HG02943 (cell line): ENCODE results near the gene GRIK2.

ENCODE experiments used
- ATAC-seq: cut with Tn5 transposase; IDR thresholded peaks from one replicate; pipeline ENCODE4 v1.9.1; 2021; ENCODE audit warnings: mild to moderate bottlenecking, low read depth, moderate library complexity; ENCODE audit not compliant: unreplicated experiment

GRIK2 gene

GRCh38 chr6:101399616-101400162 is 6.2 kb downstream of the GRIK2 start:
- no peak for ATAC-seq

GRCh38 chr6:101400326-101401135 is 7.0 kb downstream of the GRIK2 start:
- ATAC-seq: no peak

GRCh38 chr6:101401171-101401570 is 7.7 kb downstream of the GRIK2 start:
- ATAC-seq: no peak

GRCh38 chr6:101401792-101402621 is 8.5 kb downstream of the GRIK2 start:
- no peak for ATAC-seq

- no peak for ATAC-seq
Measured at GRCh38 chr6:101402622-101403031, 9.1 kb downstream of the GRIK2 start.

- ATAC-seq: no peak
Measured at GRCh38 chr6:101403216-101403945, 9.9 kb downstream of the GRIK2 start.

- no peak for ATAC-seq
Measured at GRCh38 chr6:101404775-101405174, 11.3 kb downstream of the GRIK2 start.

- no peak for ATAC-seq
Measured at GRCh38 chr6:101413773-101414172, 20.3 kb downstream of the GRIK2 start.

GRCh38 chr6:101417900-101418299 is 24.4 kb downstream of the GRIK2 start:
- ATAC-seq: no peak

GRCh38 chr6:101422251-101422650 is 28.7 kb downstream of the GRIK2 start:
- no peak for ATAC-seq

GRCh38 chr6:101422811-101423210 is 29.3 kb downstream of the GRIK2 start:
- no peak for ATAC-seq

GRCh38 chr6:101429270-101429669 is 35.8 kb downstream of the GRIK2 start:
- ATAC-seq: no peak

- ATAC-seq: no peak
Measured at GRCh38 chr6:101429845-101430244, 36.3 kb downstream of the GRIK2 start.

GRCh38 chr6:101433141-101433540 is 39.6 kb downstream of the GRIK2 start:
- ATAC-seq: no peak

GRCh38 chr6:101434601-101435000 is 41.1 kb downstream of the GRIK2 start:
- ATAC-seq: no peak

GRCh38 chr6:101435038-101435437 is 41.5 kb downstream of the GRIK2 start:
- ATAC-seq: no peak

- no peak for ATAC-seq
Measured at GRCh38 chr6:101439790-101440189, 46.3 kb downstream of the GRIK2 start.

- ATAC-seq: no peak
Measured at GRCh38 chr6:101443315-101443714, 49.8 kb downstream of the GRIK2 start.

- no peak for ATAC-seq
Measured at GRCh38 chr6:101444717-101445116, 51.2 kb downstream of the GRIK2 start.

- ATAC-seq: no peak
Measured at GRCh38 chr6:101445527-101445926, 52.0 kb downstream of the GRIK2 start.

- no peak for ATAC-seq
Measured at GRCh38 chr6:101450901-101451300, 57.4 kb downstream of the GRIK2 start.
